ENCODE data around the gene SYNPO2L. TPM values are rescaled to one million over a fixed set of nuclear protein-coding genes. Genes with fewer than 3 reads are reported as not detected.

SYNPO2L gene, protein sequence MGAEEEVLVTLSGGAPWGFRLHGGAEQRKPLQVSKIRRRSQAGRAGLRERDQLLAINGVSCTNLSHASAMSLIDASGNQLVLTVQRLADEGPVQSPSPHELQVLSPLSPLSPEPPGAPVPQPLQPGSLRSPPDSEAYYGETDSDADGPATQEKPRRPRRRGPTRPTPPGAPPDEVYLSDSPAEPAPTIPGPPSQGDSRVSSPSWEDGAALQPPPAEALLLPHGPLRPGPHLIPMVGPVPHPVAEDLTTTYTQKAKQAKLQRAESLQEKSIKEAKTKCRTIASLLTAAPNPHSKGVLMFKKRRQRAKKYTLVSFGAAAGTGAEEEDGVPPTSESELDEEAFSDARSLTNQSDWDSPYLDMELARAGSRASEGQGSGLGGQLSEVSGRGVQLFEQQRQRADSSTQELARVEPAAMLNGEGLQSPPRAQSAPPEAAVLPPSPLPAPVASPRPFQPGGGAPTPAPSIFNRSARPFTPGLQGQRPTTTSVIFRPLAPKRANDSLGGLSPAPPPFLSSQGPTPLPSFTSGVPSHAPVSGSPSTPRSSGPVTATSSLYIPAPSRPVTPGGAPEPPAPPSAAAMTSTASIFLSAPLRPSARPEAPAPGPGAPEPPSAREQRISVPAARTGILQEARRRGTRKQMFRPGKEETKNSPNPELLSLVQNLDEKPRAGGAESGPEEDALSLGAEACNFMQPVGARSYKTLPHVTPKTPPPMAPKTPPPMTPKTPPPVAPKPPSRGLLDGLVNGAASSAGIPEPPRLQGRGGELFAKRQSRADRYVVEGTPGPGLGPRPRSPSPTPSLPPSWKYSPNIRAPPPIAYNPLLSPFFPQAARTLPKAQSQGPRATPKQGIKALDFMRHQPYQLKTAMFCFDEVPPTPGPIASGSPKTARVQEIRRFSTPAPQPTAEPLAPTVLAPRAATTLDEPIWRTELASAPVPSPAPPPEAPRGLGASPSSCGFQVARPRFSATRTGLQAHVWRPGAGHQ
- total RNA-seq = 0.68 and 0.93 TPM in 2 replicates

DNA sequence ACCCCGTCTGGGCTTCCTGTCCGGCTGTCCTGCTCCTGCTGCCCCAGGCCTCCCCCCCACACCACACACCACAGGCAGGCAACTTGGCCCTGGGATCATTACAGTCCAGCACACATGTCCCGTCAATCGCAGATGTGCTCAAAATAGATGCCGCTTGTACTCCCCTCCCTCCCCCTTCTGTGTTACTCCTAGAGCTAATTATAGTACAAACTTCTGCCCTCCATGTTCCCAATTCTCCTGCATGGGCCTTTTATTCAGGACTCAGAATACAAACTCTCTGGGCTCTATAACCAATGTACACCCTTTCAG is at the start of gene SYNPO2L:
TSS of gene SYNPO2L (minus strand) at position 40 of the 309 bp plus-strand sequence. CDS start 107 bp downstream, outside the sequence.

GRCh38 chr10:73697675-73698159 is 41.9 kb upstream of the SYNPO2L start, which contains the start of gene AGAP5:
Gene AGAP5 (minus strand): TSS chr10:73698109. CDS start chr10:73697755, 354 bp downstream.

DNA sequence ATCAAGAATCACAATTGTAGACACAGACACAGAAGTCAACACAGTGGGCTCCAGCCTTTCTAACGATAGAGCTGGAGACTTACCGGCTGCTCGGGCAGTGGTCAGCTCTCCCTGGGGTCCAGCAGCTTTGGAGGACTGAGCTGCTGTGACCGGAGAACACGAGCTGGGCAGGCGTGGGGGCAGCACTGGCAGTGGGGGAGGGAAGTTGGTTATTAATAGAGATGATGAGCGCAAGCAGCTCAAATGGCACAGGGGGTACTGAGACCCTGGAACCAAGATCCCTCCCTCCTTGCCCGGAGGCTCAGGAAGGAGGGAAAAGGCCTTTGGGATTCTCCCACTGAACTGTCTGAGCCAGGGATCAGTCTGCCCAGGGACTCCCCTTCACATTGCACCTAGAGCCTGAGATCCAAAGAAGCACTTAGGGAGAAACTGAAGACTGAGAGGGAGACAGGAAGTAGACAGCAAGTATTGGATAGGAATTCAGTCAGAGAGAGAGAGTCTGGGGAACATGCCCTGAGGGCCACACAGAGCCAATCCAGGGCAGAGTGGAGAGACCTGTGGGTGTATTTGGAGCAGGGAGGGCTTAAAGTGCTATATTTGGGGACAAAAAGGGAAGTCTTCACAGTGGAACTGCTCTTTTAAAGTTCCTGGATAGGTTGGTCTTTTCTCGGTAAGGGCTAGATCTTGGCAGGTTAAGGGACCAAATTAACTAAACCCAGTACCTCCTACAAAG is 14.3 kb downstream of the SYNPO2L start, which contains the start of gene MYOZ1:
TSS of gene MYOZ1 (minus strand) at position 147 of the 733 bp plus-strand sequence. CDS start 1,457 bp downstream, outside the sequence.

Other genes with a start within 250 kb of the SYNPO2L start
- 42.5 and 60.6 TPM in 2 replicates for gene ANXA7, start 242.0 kb downstream of the SYNPO2L start, total RNA-seq
- gene MSS51, start 222.5 kb downstream of the SYNPO2L start, total RNA-seq = 0.09 and 0.35 TPM in 2 replicates
- 17.9 and 25.8 TPM in 2 replicates for gene PPP3CB, start 160.0 kb downstream of the SYNPO2L start, total RNA-seq
- 5.1 and 11.8 TPM in 2 replicates for gene USP54, start 64.7 kb downstream of the SYNPO2L start, total RNA-seq
- gene MYOZ1, start 14.6 kb downstream of the SYNPO2L start, total RNA-seq = not detected in 2 replicates
- 1.5 and 3.5 TPM in 2 replicates for gene AGAP5, start 42.1 kb upstream of the SYNPO2L start, total RNA-seq
- 37.5 and 46.1 TPM in 2 replicates for gene SEC24C, start 88.3 kb upstream of the SYNPO2L start, total RNA-seq
- 31.2 and 32.2 TPM in 2 replicates for gene CHCHD1, start 126.0 kb upstream of the SYNPO2L start, total RNA-seq
- 47.4 and 76.1 TPM in 2 replicates for gene ZSWIM8, start 129.6 kb upstream of the SYNPO2L start, total RNA-seq
- 11.3 and 24.4 TPM in 2 replicates for gene NDST2, start 155.6 kb upstream of the SYNPO2L start, total RNA-seq
- 10.9 and 16.1 TPM in 2 replicates for gene CAMK2G, start 218.5 kb upstream of the SYNPO2L start, total RNA-seq

All from pericardium fibroblast (primary cell).